PC-3 (cell line): ENCODE measurements around the gene CD99L2. TPM values are rescaled to one million over a fixed set of nuclear protein-coding genes. Genes with fewer than 3 reads are reported as not detected.

Source experiments
- ATAC-seq: fragments of 200-7000 bp; cut with Tn5 transposase; 2 replicates; pipeline ENCODE4 v1.9.1; 2020; ENCODE audit warnings: mild to moderate bottlenecking, moderate library complexity
- BruUV-seq: library from RNA; stranded (reverse); fragments of 400-500 nt; replicated peaks from 2 replicates; lab custom pipeline; 2021; lab: Mats Ljungman, UMichigan
- CTCF ChIA-PET: fragments of 300-600 bp; sonication (Branson Sonifier 250); formaldehyde crosslinking; loops from one replicate; lab custom pipeline; 2022; ENCODE audit warnings: antibody characterized with exemption; lab: Charles Lee
- POLR2A ChIA-PET: fragments of 300-600 bp; sonication (Branson Sonifier 250); formaldehyde crosslinking; loops from one replicate; lab custom pipeline; 2022; ENCODE audit warnings: antibody characterized with exemption; ENCODE audit not compliant: unreplicated experiment; lab: Charles Lee
- DNase-seq: peaks from one replicate; pipeline ENCODE4 v3.0.0-alpha.2; 2015
- H2AFZ ChIP-seq: fragments of 300-600 bp; sonication (generic); 2 replicates; pipeline ENCODE4 v1.6.0; 2016; ENCODE audit warnings: antibody characterized with exemption, low read length
- H3F3A ChIP-seq: fragments of 300-600 bp; sonication (generic); one replicate; pipeline ENCODE4 v1.6.0; 2017; ENCODE audit warnings: antibody characterized with exemption, low read length, control low read depth, mild to moderate bottlenecking; ENCODE audit not compliant: unreplicated experiment
- H3K27ac ChIP-seq: fragments of 300-600 bp; sonication (generic); 2 replicates; pipeline ENCODE4 v1.5.1; 2016; ENCODE audit warnings: mild to moderate bottlenecking, low read length
- H3K27me3 ChIP-seq: fragments of 300-600 bp; sonication (generic); 2 replicates; pipeline ENCODE4 v1.6.1; 2016; ENCODE audit warnings: low read length, mixed read lengths
- H3K36me3 ChIP-seq: fragments of 300-600 bp; sonication (generic); 2 replicates; pipeline ENCODE4 v1.6.1; 2016; ENCODE audit warnings: low read depth, mixed run types, low read length, mixed read lengths
- H3K4me1 ChIP-seq: fragments of 300-600 bp; sonication (generic); 2 replicates; pipeline ENCODE4 v1.5.1; 2016; ENCODE audit warnings: low read length; ENCODE audit not compliant: insufficient read depth
- H3K4me2 ChIP-seq: fragments of 300-600 bp; sonication (generic); 2 replicates; pipeline ENCODE4 v1.6.0; 2016; ENCODE audit warnings: low read length
- H3K4me3 ChIP-seq: fragments of 300-600 bp; sonication (generic); 2 replicates; pipeline ENCODE4 v1.5.1; 2016; ENCODE audit warnings: mild to moderate bottlenecking, low read length, mixed read lengths
- H3K79me2 ChIP-seq: fragments of 300-600 bp; sonication (generic); 2 replicates; pipeline ENCODE4 v1.6.1; 2017; ENCODE audit warnings: low read length, mixed read lengths
- H3K9ac ChIP-seq: fragments of 300-600 bp; sonication (generic); 2 replicates; pipeline ENCODE4 v1.6.0; 2016; ENCODE audit warnings: mild to moderate bottlenecking, low read length
- H3K9me2 ChIP-seq: fragments of 300-600 bp; sonication (generic); replicated peaks from 2 replicates; pipeline ENCODE4 v1.6.1; 2016; ENCODE audit warnings: mixed run types, low read length, mixed read lengths
- H3K9me3 ChIP-seq: fragments of 300-600 bp; sonication (generic); 2 replicates; pipeline ENCODE4 v1.6.1; 2016; ENCODE audit warnings: low read length, mixed read lengths
- H4K20me1 ChIP-seq: fragments of 300-600 bp; sonication (generic); 2 replicates; pipeline ENCODE4 v1.6.1; 2016; ENCODE audit warnings: low read length, mixed read lengths
- EZH2 ChIP-seq: fragments of 300-600 bp; sonication (generic); IDR thresholded peaks from one replicate; pipeline ENCODE4 v1.6.1; 2017; ENCODE audit warnings: antibody characterized with exemption, mild to moderate bottlenecking, low read length; ENCODE audit not compliant: unreplicated experiment
- EZH2phosphoT487 ChIP-seq: fragments of 300-600 bp; sonication (generic); IDR thresholded peaks from 2 replicates; pipeline ENCODE4 v1.6.1; 2018; ENCODE audit warnings: mild to moderate bottlenecking, antibody characterized with exemption, low read length, borderline replicate concordance
- intact Hi-C: fragments of 100-400 bp; cut with micrococcal nuclease; formaldehyde crosslinking; loops from 2 replicates; pipeline ENCODE4 v1.9.0; 2023
- total RNA-seq: library from RNA; depleted of rRNA; stranded (reverse); fragments of >200 nt; gene quantifications from 2 replicates; pipeline ENCODE4 v1.2.3, GENCODE V29; 2014
- TF ChIP-seq, protein P1 (sequence below): fragments of 300-600 bp; sonication (generic); conservative IDR thresholded peaks from 2 replicates; pipeline ENCODE4 v1.5.1; 2017; ENCODE audit warnings: antibody characterized with exemption, low read depth, mild to moderate bottlenecking, low read length

CD99L2 gene
- total RNA-seq, 1 experiment from 2014 or later, result 9.4 TPM

DNA sequence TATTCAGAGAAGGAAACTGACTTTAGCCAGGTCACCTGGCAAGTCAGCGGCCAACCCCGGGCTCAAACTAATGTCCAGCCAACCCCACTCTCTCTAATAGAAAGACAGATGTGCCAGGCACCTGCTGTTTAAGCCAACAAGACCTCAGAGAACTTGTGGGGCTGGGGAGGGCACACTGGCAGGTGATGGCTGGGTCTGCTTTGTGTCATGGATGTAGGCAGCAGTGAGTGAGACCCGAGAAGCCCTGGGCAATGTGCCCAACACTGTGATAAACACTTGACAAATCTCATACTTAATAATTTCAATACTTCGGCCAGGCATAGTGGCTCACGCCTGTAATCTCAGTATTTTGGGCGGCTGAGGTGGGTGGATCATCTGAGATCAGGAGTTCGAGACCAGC, 9.0 kb upstream of the CD99L2 start:
- H3K27me3 ChIP-seq, result no peaks in the 10 kb centered on the region
- H3K4me3 ChIP-seq, result no peak overlapping the region
- TF ChIP-seq EZH2phosphoT487 (no peak), EZH2 (no peak)
- TF ChIP-seq, protein P1, sequence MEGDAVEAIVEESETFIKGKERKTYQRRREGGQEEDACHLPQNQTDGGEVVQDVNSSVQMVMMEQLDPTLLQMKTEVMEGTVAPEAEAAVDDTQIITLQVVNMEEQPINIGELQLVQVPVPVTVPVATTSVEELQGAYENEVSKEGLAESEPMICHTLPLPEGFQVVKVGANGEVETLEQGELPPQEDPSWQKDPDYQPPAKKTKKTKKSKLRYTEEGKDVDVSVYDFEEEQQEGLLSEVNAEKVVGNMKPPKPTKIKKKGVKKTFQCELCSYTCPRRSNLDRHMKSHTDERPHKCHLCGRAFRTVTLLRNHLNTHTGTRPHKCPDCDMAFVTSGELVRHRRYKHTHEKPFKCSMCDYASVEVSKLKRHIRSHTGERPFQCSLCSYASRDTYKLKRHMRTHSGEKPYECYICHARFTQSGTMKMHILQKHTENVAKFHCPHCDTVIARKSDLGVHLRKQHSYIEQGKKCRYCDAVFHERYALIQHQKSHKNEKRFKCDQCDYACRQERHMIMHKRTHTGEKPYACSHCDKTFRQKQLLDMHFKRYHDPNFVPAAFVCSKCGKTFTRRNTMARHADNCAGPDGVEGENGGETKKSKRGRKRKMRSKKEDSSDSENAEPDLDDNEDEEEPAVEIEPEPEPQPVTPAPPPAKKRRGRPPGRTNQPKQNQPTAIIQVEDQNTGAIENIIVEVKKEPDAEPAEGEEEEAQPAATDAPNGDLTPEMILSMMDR, result no peak
- no peaks in the 10 kb centered on the region for H3F3A ChIP-seq
- no peak overlapping the region for H3K9ac ChIP-seq
- POLR2A ChIA-PET, result no interaction called here
- no peak overlapping the region for H3K4me2 ChIP-seq
- H2AFZ ChIP-seq, result no peak overlapping the region
- BruUV-seq, result no TSS peak
- intact Hi-C loops, result no loop called here
- no peaks in the 10 kb centered on the region for H3K9me3 ChIP-seq
- CTCF ChIA-PET, result no interaction called here
- no peak overlapping the region for H3K27ac ChIP-seq
- H3K36me3 ChIP-seq, result no peaks in the 10 kb centered on the region
- H3K9me2 ChIP-seq, result no peaks in the 10 kb centered on the region
- no peaks in the 10 kb centered on the region for H3K4me1 ChIP-seq
- H3K79me2 ChIP-seq, result no peaks in the 10 kb centered on the region
- DNase-seq (no peak), ATAC-seq (no peak)
- H4K20me1 ChIP-seq, result no peaks in the 10 kb centered on the region

DNA sequence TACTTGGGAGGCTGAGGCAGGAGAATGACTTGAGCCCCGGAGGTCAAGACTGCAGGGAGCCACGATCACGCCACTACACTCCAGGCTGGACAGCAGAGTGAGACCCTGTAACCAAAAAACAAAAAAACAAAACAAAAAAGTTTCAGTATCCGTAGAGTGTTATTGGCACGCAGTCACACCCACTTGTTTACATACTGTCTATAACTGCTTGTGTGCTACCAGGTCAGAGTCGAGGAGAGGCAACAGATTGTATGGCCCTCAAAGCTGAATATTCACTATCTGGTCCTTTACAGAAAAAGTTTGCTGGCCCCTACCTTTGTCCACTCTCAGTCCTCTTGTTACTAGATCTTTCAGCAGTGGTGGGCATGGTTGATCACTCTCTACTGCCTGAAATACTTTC, 8.2 kb upstream of the CD99L2 start:
- POLR2A ChIA-PET, result no interaction called here
- CTCF ChIA-PET, result no interaction called here

DNA sequence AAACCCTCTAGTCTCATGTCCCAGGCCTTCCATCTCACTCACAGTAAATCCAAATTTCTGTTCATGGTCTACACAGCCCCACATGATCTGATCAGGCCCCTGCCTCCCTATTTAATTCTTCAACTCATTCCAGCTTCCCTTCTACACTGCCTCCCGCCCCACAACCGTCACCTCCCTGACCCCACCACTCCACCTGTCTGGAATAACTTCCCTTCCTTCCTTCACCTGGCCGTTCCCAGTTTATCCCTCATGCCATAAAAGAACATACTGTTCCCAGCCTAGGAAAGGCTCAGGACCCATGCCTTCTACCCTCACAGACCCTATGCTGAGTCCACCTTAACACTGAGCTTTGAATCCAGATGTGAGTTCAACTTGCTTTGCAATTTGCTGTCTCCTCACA, 6.8 kb upstream of the CD99L2 start:
- no peaks in the 10 kb centered on the region for H3K36me3 ChIP-seq
- CTCF ChIA-PET, result no interaction called here
- H4K20me1 ChIP-seq, result no peaks in the 10 kb centered on the region
- DNase-seq, result no peak
- H3K4me1 ChIP-seq, result no peaks in the 10 kb centered on the region
- POLR2A ChIA-PET, result no interaction called here
- H3K9ac ChIP-seq, result no peak overlapping the region
- no peaks in the 10 kb centered on the region for H3K27me3 ChIP-seq
- no peak overlapping the region for H2AFZ ChIP-seq
- H3K9me3 ChIP-seq, result no peaks in the 10 kb centered on the region
- no peaks in the 10 kb centered on the region for H3K79me2 ChIP-seq
- no peak for ATAC-seq
- no peak overlapping the region for H3K27ac ChIP-seq
- no peaks in the 10 kb centered on the region for H3F3A ChIP-seq
- intact Hi-C loops, result no loop called here
- H3K4me2 ChIP-seq, result no peak overlapping the region
- BruUV-seq, result no TSS peak
- H3K9me2 ChIP-seq, result no peaks in the 10 kb centered on the region
- TF ChIP-seq, protein P1, result no peak
- TF ChIP-seq EZH2, result no peak
- TF ChIP-seq EZH2phosphoT487, result no peak
- no peak overlapping the region for H3K4me3 ChIP-seq

More for the DNA sequence above, 8.2 kb upstream of the CD99L2 start:
- TF ChIP-seq, protein P1, result no peak
- no peak for TF ChIP-seq EZH2
- no peak for TF ChIP-seq EZH2phosphoT487
- Histone ChIP-seq H4K20me1 (no peaks in the 10 kb centered on the region), H3K36me3 (no peaks in the 10 kb centered on the region), H2AFZ (no peak overlapping the region), H3K4me3 (no peak overlapping the region), H3K4me1 (no peaks in the 10 kb centered on the region), H3K27ac (no peak overlapping the region), H3K27me3 (no peaks in the 10 kb centered on the region), H3K4me2 (no peak overlapping the region), H3K79me2 (no peaks in the 10 kb centered on the region), H3K9me3 (no peaks in the 10 kb centered on the region), H3F3A (no peaks in the 10 kb centered on the region), H3K9me2 (no peaks in the 10 kb centered on the region), H3K9ac (no peak overlapping the region)
- intact Hi-C loops, result no loop called here
- ATAC-seq (no peak), DNase-seq (no peak)
- BruUV-seq, result no TSS peak
